Left renal cortex interstitium (tissue), 4 donors: ENCODE results near the gene BMP2. TPM values are rescaled to one million over a fixed set of nuclear protein-coding genes. Genes with fewer than 3 reads are reported as not detected.

Experiments
- DNase-seq, 4 donors: peaks; one replicate each; pipeline ENCODE4 v3.0.0-alpha.2; 2013; ENCODE audit warnings: low read depth in 4 of 4, low spot score in 2 of 4, missing footprints in 1 of 4
- polyA plus RNA-seq, 4 donors: library from polyadenylated mRNA; unstranded; fragments of 120-200 nt; gene quantifications; one replicate each; pipeline ENCODE4 v1.2.1, GENCODE V29; 2013; ENCODE audit not compliant: insufficient read length in 4 of 4

The BMP2 gene
- polyA plus RNA-seq, 4 donors: 16.9 to 26.6 (median 20.6) TPM

- DNase-seq: no peak
Observed at GRCh38 chr20:6767126-6767535, 355 bp upstream of the BMP2 start.

- no peak for DNase-seq
Observed at GRCh38 chr20:6768228-6769140, 998 bp downstream of the BMP2 start.

GRCh38 chr20:6769903-6770785, 2.7 kb downstream of the BMP2 start:
- no peak for DNase-seq

- DNase-seq: no peak
Observed at GRCh38 chr20:6770786-6771100, 3.3 kb downstream of the BMP2 start.

- DNase-seq: no peak
Observed at GRCh38 chr20:6780433-6781190, 13.1 kb downstream of the BMP2 start.

GRCh38 chr20:6783752-6784151, 16.3 kb downstream of the BMP2 start:
- DNase-seq: no peak

- no peak for DNase-seq
Observed at GRCh38 chr20:6784210-6784631, 16.7 kb downstream of the BMP2 start.

- no peak for DNase-seq
Observed at GRCh38 chr20:6784767-6785166, 17.3 kb downstream of the BMP2 start.

- no peak for DNase-seq
Observed at GRCh38 chr20:6786548-6786947, 19.1 kb downstream of the BMP2 start.

GRCh38 chr20:6792789-6793188, 25.3 kb downstream of the BMP2 start:
- DNase-seq: no peak

- DNase-seq: no peak
Observed at GRCh38 chr20:6802227-6802626, 34.7 kb downstream of the BMP2 start.

GRCh38 chr20:6806275-6806674, 38.8 kb downstream of the BMP2 start:
- DNase-seq: no peak

- DNase-seq: no peak
Observed at GRCh38 chr20:6811262-6812035, 44.0 kb downstream of the BMP2 start.

- no peak for DNase-seq
Observed at GRCh38 chr20:6812530-6812929, 45.0 kb downstream of the BMP2 start.

- DNase-seq: no peak
Observed at GRCh38 chr20:6814945-6815344, 47.5 kb downstream of the BMP2 start.

GRCh38 chr20:6818033-6818808, 50.7 kb downstream of the BMP2 start:
- no peak for DNase-seq

GRCh38 chr20:6819599-6819998, 52.1 kb downstream of the BMP2 start:
- no peak for DNase-seq

GRCh38 chr20:6824401-6824800, 56.9 kb downstream of the BMP2 start:
- DNase-seq: no peak

GRCh38 chr20:6827472-6827871, 60.0 kb downstream of the BMP2 start:
- no peak for DNase-seq
